Measurements from ENCODE around the gene KRT40.

Gene KRT40

GRCh38 chr17:40953881-40954280, 30.2 kb downstream of the KRT40 start:
- DNase-seq (ENCODE audit: extremely low read depth in 1 of 2, low read depth in 1 of 2) = no peak

GRCh38 chr17:40952661-40953060, 31.5 kb downstream of the KRT40 start:
- no peak for DNase-seq (ENCODE audit: extremely low read depth in 1 of 2, low read depth in 1 of 2)

GRCh38 chr17:40952154-40952553, 32.0 kb downstream of the KRT40 start:
- no peak for DNase-seq (ENCODE audit: extremely low read depth in 1 of 2, low read depth in 1 of 2)

- DNase-seq (ENCODE audit: extremely low read depth in 1 of 2, low read depth in 1 of 2) = no peak
Observed at GRCh38 chr17:40951011-40951622, 33.0 kb downstream of the KRT40 start.

- no peak for DNase-seq (ENCODE audit: extremely low read depth in 1 of 2, low read depth in 1 of 2)
Observed at GRCh38 chr17:40950176-40950575, 34.0 kb downstream of the KRT40 start.

- no peak for DNase-seq (ENCODE audit: extremely low read depth in 1 of 2, low read depth in 1 of 2)
Observed at GRCh38 chr17:40949418-40949817, 34.7 kb downstream of the KRT40 start.

GRCh38 chr17:40947929-40948328, 36.2 kb downstream of the KRT40 start:
- DNase-seq (ENCODE audit: extremely low read depth in 1 of 2, low read depth in 1 of 2) = no peak

GRCh38 chr17:40945414-40945813, 38.7 kb downstream of the KRT40 start:
- no peak for DNase-seq (ENCODE audit: extremely low read depth in 1 of 2, low read depth in 1 of 2)

- no peak for DNase-seq (ENCODE audit: extremely low read depth in 1 of 2, low read depth in 1 of 2)
Observed at GRCh38 chr17:40944531-40944930, 39.6 kb downstream of the KRT40 start.

- no peak for DNase-seq (ENCODE audit: extremely low read depth in 1 of 2, low read depth in 1 of 2)
Observed at GRCh38 chr17:40942553-40942952, 41.6 kb downstream of the KRT40 start.

GRCh38 chr17:40940266-40940665, 43.9 kb downstream of the KRT40 start:
- no peak for DNase-seq (ENCODE audit: extremely low read depth in 1 of 2, low read depth in 1 of 2)

- DNase-seq (ENCODE audit: extremely low read depth in 1 of 2, low read depth in 1 of 2) = no peak
Observed at GRCh38 chr17:40938981-40939380, 45.1 kb downstream of the KRT40 start.

- DNase-seq (ENCODE audit: extremely low read depth in 1 of 2, low read depth in 1 of 2) = no peak
Observed at GRCh38 chr17:40937384-40937819, 46.7 kb downstream of the KRT40 start, which contains the start of gene KRT23. TSS of gene KRT23 (minus strand) at chr17:40937646. CDS start at chr17:40936603, 1,043 bp downstream.

- no peak for DNase-seq (ENCODE audit: extremely low read depth in 1 of 2, low read depth in 1 of 2)
Observed at GRCh38 chr17:40936976-40937375, 47.1 kb downstream of the KRT40 start.

- DNase-seq (ENCODE audit: extremely low read depth in 1 of 2, low read depth in 1 of 2) = no peak
Observed at GRCh38 chr17:40936437-40936971, 47.6 kb downstream of the KRT40 start.

GRCh38 chr17:40935624-40936023, 48.5 kb downstream of the KRT40 start:
- DNase-seq (ENCODE audit: extremely low read depth in 1 of 2, low read depth in 1 of 2) = no peak

GRCh38 chr17:40932608-40933007, 51.5 kb downstream of the KRT40 start:
- no peak for DNase-seq (ENCODE audit: extremely low read depth in 1 of 2, low read depth in 1 of 2)

GRCh38 chr17:40931311-40931710, 52.8 kb downstream of the KRT40 start:
- DNase-seq (ENCODE audit: extremely low read depth in 1 of 2, low read depth in 1 of 2) = no peak

All from activated CD8-positive, alpha-beta memory T cell treated with anti-CD3 and anti-CD28 coated beads for 1 hour (primary cell).